HG02759 (cell line): ENCODE results near the gene MYL3.

ENCODE experiments used
- ATAC-seq: cut with Tn5 transposase; IDR thresholded peaks from one replicate; pipeline ENCODE4 v1.9.1; 2021; ENCODE audit warnings: mild to moderate bottlenecking, moderate library complexity; ENCODE audit not compliant: unreplicated experiment

Gene MYL3

GRCh38 chr3:46883054-46883829 is 20.0 kb upstream of the MYL3 start:
- ATAC-seq = no peak

GRCh38 chr3:46882377-46883053 is 19.3 kb upstream of the MYL3 start:
- ATAC-seq = no peak

GRCh38 chr3:46881596-46882376 is 18.5 kb upstream of the MYL3 start:
- no peak for ATAC-seq

- ATAC-seq = no peak
Measured at GRCh38 chr3:46880884-46881595, 17.8 kb upstream of the MYL3 start.

GRCh38 chr3:46878781-46879436 is 15.7 kb upstream of the MYL3 start:
- peak; percentile 44 for ATAC-seq

GRCh38 chr3:46877406-46878125 is 14.3 kb upstream of the MYL3 start, which contains the start of gene PTH1R:
PTH1R (plus strand) TSS chr3:46877721; CDS start chr3:46883560, 5,839 bp downstream.
- ATAC-seq = no peak

- ATAC-seq = no peak
Measured at GRCh38 chr3:46876313-46877300, 13.4 kb upstream of the MYL3 start.

- ATAC-seq = no peak
Measured at GRCh38 chr3:46875560-46875959, 12.3 kb upstream of the MYL3 start.

- ATAC-seq = no peak
Measured at GRCh38 chr3:46874430-46874829, 11.2 kb upstream of the MYL3 start.

- no peak for ATAC-seq
Measured at GRCh38 chr3:46873521-46873920, 10.3 kb upstream of the MYL3 start.

- no peak for ATAC-seq
Measured at GRCh38 chr3:46871222-46871621, 8.0 kb upstream of the MYL3 start.

- ATAC-seq = no peak
Measured at GRCh38 chr3:46870651-46871050, 7.4 kb upstream of the MYL3 start.

GRCh38 chr3:46869440-46869839 is 6.2 kb upstream of the MYL3 start:
- no peak for ATAC-seq

GRCh38 chr3:46868948-46869347 is 5.7 kb upstream of the MYL3 start:
- ATAC-seq = no peak

GRCh38 chr3:46868287-46868686 is 5.0 kb upstream of the MYL3 start:
- no peak for ATAC-seq

- no peak for ATAC-seq
Measured at GRCh38 chr3:46867550-46867898, 4.3 kb upstream of the MYL3 start.

GRCh38 chr3:46866720-46867549 is 3.7 kb upstream of the MYL3 start:
- ATAC-seq = no peak
